ENCODE measurements around the gene PLLP.
A peak's percentile ranks its signal among the peaks of the same experiment; 100 is the strongest.
"Not testable (repeated sequence)": the region's sequence is repeated elsewhere in the genome, so short reads cannot be mapped to it uniquely, and the experiment has no call there.

Gene PLLP

DNA sequence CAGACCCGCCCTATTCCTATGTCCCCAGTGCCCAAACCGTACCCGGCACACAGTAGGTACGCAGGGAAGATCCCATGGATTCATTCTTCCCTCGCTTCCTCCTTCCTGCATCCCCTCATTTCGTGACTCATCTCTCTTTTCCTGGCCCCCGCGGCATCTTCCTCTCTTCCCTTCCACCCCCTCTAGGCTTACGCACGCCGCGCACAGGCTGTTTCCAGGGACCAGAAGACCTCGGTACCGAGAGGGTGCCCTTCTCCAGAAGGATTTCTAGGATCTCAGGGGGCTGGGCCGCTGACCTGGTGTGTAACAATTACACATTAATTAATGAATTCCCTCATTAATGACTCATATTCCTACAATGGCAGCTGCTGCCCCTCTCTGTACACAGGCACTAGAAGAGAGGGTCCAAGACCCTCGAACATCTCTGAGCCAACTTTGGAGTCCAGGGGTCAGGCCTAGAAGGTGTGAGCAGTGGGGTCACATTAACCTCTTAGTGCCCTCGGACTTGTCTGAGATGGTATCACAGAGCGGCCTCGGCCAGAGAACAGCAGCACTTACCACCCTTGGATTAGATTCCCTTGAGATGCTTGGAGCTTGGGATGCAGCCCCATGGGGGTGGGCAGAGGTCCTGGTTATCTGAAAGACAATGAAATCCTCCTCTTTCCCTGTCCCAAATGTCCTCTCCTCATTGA lies 16.8 kb upstream of the PLLP start:
- no peak for DNase-seq

DNA sequence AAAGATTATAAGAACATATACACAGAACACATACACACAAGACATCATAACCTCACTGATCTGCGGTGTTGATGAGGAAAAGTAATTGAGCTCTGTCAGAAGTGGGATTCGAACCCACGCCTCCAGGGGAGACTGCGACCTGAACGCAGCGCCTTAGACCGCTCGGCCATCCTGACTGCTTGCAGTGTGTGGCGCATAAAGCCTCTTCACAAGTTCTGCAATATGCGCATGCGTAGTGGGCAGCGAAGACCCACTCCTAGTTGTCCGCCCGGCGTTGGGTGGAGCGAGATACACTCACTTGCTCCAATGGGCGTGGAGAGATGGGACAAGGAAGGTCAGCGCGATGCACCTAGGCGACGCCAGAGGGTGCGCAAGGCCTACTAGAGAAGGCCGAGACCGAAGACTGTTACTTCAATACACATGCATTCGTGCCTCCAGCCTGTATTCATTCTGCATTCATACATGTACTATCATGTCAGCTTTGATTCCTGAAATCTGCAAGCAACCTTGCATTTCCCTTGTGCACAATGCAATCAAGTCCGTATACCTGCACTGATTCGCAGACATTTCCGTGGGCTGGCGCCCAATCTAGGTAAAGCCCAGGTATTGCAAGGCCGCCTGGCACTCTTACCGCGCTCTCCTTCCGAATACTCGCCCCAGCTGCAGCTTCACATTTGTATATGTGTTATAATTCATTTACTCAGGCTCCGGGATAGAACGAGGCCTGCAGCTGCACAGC lies 16.1 kb upstream of the PLLP start:
- peak; percentile 99 for DNase-seq

DNA sequence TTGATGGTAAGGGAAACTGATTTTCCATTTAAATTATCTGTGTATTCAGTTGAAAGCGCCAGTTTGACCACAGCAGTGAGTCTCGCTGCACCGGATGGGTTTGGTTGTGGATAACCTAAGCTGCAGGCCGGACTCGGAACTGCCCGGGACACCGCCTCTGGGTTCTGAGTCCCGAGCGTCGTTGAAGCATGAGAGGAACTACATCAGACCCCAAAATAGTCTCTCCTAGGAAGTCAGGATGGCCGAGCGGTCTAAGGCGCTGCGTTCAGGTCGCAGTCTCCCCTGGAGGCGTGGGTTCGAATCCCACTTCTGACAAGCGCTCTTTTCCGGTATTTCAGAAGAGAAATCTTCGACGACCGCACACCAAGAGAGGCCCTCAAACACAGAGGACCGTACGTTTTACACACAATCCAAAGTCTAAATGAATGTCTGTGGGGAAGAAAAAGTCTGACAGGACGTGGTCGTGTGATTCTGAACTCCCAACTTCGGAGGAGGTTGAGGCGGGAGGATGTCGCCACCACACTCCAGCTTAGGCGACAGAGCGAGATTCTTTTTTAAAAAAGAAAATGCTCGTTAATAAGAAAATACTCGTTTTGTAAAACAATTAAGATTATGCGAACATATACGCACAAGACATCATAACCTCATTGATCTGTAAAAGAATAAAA lies 15.4 kb upstream of the PLLP start:
- DNase-seq: peak; percentile 83

DNA sequence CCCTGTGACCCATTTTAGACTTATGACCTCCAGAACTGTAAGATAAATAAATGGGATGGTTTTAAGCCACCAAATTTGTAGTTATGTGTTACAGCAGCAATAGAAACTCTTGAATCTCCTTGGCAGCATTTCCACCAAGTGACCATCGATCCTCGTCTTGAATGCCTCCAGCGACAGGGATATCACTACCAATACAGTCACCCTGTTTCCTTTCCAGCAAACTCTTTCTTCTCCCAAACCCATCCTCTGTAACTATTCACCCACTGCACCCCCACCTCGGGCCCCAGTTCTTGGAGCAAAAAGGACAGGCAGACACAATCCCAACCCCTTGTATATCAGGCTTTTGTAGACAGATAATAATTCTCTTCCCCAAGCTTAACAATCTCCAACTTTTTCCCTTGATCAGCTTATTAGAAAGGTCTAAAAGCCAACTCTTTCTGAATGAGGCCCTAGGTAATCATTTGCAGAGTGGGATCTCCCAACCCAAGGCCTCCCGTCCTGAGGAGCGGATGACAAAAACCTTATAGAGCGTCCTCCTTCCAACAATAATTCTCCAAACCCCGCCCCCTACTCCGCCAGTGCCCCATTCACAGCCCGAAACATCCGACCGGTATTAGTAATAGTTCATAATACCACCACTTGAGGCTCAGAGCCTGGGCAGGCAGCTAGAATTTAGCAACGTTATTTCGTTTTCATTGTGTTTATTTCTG lies 14.7 kb upstream of the PLLP start:
- DNase-seq: no peak

DNA sequence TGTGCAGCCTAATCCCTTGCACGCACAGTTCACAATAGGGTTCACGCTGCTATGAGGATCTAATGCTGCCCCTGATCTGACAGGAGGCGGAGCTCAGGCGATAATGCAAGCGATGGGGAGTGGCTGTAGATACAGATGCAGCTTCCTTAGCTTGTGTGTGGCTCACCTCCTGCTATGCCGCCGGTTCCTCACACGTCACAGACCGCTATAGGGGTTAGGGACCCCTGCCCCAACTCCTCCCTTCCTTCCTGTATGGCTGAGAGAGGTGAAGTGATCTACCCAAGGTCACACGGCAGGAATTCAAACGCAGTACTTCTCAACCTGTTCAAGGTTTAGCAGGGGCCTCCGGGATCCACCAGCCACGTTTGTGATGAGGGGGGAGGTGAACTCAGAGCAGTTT lies 13.4 kb upstream of the PLLP start:
- DNase-seq: no peak

DNA sequence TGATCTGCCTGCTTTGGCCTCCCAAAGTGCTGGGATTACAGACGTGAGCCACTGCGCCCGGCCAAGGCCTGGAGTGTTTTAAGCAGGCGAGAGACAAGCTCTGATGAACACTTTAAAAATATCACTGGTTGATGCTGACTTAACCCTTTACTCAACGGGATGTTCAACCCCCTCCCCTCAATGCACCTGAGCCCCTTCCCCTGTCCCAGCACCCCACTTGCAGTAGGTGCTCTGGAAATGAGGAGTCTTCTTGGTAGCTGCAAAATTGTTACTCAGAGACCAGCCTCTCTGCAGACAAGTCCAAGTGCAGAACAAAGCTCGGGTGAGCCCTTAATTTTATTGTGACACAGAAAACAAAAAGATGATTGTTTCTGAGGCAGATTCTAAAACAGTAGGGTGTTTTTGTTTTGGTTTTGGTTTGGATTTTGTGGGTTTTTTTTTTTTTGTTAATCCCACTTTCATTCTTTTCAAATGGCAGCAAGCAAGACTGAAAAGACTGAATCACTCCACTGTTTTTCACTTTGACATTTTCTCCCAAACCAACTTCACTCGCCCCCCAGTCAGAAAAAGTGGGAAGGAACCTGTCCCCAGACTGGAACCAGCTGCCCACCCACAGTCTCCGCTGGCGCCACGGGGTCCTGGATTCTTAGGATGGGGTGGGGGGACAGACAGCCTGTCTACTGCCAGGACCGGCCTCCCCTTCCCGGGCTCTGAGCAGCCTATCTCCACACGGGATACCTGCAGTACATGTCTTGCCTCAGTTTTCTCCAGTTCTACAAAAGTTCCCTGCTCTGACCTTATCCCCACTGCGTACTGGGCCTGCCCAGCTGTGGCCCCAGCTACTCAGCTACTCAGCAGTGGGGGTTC lies 5.2 kb upstream of the PLLP start:
- no peak for DNase-seq

DNA sequence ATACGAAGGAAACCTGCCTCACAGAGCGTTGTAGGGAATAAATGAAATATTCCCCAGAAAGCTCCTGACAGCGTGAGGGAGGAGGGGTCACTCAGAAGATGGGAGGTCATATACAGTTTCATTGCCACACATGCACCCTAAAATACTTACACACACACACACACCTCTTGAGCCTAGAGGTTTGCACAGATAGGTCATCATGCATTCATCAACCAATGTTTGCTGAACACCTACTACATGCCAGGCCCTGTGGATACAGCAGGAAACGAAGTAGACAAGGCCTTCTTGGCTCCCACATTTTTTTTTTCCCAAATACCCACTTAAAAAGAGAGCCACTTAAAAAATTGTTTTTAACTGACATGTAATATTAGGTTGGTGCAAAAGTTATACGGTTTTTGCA lies 907 bp upstream of the PLLP start:
- DNase-seq: no peak

DNA sequence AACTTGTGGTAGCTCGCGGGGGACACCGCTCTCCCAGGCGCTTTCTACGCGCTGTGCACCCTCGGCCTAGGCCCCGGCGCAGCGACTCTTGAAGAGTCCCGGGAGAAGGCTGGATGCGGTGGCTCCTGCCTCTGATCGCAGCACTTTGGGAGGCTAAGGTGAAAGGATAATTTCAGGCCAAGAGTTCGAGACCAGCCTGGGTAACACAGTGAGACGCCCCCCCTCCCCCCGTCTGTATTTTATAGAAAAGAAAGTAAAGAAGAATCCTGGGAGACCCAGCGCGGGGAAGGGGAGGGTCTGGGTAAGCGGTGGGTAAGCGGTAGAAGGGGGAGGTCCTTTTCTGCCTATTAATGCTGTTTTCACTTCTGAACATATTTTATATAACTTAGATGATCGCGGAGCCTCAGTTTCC lies 486 bp upstream of the PLLP start:
- DNase-seq: no peak

DNA sequence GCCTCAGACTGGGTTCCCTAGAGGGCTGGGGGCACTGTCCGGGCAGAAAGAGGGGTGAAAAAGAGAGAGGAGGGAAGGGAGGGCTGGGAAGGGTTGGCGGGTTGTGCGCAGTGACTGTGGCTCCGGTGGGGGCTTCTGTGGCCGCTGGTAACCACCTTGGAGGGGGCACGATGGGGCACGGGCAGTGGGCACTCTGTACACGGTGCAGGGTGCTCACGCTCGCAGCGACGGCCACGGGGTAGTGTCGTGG lies 588 bp downstream of the PLLP start:
- no peak for DNase-seq

DNA sequence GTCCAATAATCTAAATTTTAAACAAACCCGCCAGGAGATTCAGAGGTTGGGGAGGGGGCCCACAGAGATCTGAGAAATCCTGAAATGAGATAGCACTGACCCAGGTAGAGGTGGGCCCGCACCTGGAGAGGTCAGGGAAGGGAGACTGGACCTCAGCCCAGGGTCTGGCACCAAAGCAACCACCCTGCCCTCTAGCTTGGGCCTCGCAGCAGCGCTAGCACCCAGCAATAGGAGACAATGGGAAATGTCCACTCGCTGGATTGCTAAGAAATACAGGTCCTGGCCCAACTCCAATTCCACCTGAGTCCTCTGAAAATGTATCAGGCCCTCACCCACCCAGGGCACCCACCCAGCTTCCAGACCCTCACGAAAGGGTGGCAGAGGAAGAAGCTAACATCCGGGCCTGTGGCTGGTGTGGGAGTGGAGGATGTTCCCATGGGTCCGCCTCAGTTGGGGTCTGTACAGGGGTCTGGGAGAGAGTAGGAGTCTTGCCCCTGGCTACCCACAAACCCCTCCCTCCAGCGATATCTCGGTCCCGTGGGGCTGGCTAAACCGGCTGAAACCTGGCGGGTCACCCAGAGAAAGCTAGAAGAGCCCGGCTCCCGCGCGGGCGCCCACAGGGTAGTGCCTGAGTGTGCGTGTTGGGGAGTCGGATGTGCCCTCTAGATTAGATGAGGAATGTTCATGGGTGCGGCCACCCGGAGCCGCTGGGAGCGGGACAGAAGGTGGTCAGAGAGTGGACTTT lies 1.1 kb downstream of the PLLP start:
- no peak for DNase-seq

DNA sequence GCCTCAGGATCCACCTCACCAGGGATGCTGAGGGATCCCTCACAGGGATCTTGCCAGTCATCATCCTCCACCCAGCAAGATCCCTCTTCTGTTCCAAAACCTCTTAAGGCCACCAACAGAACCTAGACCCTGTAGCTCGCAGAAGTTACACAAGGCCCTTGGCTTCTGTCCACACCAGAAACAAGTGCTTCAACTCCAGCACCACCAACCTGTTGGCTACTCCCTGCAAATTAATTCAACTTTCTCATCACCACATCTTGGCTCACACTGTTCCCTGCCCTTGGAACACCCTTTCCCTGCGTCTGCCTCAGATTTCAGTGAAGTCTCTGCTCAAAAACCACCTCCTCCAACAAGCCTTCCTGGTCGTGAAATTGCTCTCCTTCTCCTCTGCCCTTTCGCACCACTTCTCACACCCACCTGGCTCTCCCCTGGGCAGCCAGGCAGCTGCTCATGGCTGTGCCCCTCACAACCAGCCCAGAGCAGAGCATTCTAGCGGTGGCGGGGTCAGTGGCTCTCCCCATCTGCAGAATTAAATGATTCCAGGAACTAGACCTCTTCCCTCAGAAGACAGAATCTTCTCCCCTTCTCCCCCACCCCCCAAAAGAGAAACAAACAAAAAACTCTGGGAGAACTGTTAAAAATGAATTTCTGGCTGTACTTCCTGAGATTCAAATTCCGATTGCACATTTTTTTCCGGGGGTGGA lies 1.8 kb downstream of the PLLP start:
- no peak for DNase-seq

DNA sequence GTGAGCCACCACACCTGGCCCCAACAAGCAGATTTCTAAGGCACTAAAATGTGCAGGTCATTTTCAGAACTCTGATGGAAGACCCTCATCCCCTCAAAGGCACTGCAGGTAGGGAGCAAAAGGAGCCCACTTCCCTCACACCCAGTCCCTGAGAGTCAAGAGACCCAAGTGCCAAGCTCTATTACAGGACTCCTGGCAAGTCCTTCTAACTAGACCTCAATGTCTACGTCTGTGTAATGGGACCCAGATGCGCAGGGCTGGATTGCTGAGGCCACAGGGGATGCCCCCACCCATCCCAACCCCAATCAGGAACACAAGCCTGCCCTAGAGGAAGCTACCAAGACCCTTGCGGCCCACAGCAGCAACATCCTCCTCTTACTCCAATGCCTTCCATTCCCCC lies 2.7 kb downstream of the PLLP start:
- DNase-seq: no peak

DNA sequence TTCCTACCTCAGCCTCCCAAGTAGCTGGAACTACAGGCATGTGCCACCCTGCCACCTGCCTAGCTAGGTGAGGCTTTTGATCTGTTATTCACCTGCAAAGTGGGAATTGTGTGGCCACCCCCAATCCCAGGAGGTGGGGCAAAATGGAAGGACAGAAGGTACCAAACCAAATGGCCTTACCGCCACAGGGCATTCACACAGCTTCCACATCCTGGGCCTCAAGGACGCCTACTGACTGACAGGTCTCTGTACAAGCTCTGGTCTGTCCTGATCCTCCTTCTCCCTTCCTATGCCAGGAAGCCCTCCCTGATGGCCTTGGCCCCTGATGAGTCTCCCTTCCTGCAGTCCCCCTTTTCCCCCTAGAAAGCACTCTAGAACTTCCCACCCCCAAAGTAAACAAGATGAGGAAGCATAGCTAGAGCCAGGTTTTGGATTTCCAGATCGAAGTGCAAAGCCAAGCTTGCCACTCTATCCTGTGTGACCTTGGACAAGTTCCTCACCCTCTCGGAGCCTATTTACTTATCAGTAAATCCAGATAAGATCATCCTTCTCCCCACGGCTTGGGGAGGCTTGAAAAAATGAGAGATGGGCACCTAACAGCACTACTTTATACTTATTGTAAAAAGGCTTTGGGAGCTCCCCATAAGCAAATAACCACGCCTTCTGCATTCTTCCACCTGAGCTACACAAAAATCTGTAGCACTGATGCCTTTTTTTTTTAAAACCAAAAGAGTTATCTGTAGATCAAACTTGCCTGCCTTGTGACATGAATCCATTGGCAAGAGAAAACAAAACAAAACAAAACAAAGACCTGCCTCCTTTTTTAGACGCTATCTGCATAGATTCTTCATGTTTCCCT lies 4.5 kb downstream of the PLLP start:
- no peak for DNase-seq

DNA sequence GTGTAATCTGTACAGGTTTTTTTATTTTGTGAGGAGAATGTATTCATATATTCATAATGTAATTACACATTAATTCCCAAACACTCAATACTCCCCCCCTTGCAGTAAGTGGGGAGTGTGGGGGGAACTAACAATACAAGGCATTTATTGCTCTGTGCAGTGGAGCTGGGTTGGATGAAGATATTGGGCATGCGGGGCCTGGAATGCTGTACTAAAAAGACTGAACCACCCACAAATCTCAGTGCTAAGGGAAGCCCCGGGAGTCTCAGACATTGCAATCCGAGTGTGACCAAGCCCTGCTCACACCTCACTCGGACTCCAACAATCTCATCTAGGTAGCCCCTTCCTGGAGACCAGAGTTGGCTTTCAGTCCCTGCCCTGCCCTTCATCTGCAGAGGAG lies 6.0 kb downstream of the PLLP start:
- no peak for DNase-seq

DNA sequence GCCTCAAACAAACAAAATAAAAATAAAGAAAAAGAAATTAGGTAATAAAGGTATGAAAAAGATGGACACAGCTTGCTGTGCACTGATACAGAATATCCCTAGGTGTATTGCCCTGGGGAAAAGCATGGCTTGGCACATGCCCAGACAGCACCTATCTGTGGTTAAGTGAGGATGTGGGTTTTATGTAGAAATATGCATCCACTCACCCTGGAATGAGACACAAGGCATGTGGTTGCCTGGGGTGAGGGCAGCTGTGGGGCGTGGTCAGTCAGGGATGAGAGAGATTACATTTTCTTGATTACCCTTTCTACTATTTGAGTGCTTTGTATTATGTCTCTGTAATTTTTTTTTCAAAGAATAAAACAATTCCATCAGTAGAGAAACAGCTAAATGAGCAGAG lies 6.9 kb downstream of the PLLP start:
- DNase-seq: no peak

DNA sequence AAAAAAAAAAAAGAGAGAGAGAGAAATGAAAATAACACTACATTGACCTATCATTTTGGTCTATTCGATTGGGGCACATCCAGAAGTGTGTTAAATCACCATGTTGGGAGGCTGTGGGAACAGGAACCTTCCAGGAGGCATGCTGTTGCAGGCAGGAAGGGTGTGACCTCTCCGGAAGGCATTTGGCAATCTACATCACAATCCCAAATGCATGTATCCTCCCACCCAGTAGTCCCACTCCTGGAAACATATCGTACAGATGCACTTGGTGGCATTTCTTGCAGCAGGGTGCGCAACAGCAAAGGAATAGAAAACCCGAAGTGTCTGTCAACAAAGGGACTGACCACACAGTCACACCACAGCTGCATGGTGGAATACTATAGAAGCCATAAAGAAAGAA lies 7.9 kb downstream of the PLLP start:
- no peak for DNase-seq

DNA sequence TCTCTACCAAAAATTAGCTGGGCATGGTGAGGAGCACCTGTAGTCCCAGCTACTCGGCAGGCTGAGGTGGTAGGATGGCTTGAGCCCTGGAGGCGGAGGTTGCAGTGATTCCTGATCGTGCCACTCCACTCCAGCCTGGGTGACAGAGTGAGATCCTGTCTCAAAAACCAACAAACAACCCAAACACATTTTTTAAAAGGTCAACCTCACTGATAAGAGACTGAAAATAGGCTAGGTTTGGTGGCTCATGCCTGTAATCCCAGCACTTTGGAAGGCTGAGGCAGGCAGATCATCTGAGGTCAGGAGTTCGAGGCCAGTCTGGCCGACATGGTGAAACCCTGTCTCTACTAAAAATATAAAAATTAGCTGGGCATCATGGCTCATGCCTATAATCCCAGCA lies 8.5 kb downstream of the PLLP start:
- not testable (repeated sequence) for DNase-seq

DNA sequence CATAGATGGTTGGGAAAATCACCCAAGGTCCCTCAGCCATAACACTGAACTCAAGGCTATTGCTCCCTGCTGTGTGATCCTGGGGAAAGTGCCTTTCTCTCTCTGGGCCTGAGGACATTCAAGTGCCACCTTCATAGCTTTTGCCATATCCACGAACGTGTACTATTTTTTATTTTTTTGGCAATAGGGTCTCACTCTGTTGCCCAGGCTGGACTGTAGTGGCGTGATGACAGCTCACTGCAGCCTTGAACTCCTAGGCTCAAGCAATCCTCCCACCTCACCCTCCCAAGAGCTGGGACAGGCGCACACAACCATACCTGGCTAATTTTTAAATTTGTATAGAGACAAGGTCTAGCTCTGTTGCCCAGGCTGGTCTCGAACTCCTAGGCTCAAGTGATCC lies 10.6 kb downstream of the PLLP start:
- DNase-seq: no peak

DNA sequence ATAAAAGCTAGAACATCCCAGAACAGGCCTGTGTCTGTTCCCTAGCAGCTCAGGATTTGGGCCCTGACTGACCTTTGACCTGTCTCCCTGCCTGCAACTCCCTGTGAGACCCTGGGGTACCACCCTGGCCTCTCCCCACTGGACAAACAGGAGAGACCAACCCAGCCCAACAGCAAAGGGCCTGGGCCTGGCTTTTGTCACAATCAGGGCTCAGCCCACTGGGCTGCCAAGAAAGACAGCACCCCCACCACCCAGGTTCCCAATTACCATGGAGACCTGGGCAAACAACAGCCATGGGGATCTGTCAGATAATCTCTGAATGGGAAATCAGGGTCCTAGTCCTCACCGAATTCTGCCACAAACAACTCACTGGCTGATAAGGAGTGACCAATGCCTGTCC lies 11.1 kb downstream of the PLLP start:
- DNase-seq: no peak

DNA sequence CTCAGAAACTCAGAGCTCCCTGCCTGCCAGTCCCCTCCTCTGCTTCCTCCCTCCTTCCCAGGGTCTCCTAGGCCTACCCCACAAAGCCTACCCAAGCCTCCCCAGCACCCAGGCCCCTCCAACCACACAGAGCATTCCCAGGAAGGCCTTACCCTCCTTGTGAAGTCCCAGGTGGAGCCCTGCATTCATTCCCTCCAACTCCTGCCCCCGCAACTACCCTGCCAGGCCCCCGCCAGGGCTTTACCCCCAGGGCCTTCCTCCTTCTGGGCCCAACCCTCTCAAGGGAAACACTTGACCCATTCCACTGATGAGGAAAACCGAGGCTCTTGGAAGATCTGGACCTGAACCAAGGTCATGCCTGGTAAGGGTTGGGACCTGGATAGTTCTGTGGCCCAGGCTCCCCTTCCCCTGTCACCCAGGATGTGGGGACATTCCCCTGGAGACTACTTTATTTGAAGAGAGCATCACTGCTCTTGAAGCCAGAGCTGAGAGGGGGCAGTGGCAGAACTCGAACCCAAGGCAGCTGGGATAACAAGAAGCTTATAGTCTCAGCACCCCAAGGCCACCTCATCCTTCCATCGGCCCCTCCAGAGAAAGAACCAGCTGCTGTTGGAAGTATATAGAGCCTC lies 12.5 kb downstream of the PLLP start:
- DNase-seq: no peak
